GM21737 (cell line): ENCODE results near the gene HOXA11.

Source experiments
- ATAC-seq: cut with Tn5 transposase; IDR thresholded peaks from one replicate; pipeline ENCODE4 v1.9.1; 2021; ENCODE audit warnings: mild to moderate bottlenecking, moderate library complexity; ENCODE audit not compliant: unreplicated experiment

HOXA11 gene

GRCh38 chr7:27194002-27194352, 8.9 kb upstream of the HOXA11 start:
- no peak for ATAC-seq

GRCh38 chr7:27193335-27194001, 8.4 kb upstream of the HOXA11 start:
- ATAC-seq, result no peak

- ATAC-seq, result no peak
Observed at GRCh38 chr7:27192546-27193334, 7.7 kb upstream of the HOXA11 start.

- no peak for ATAC-seq
Observed at GRCh38 chr7:27191833-27192545, 7.0 kb upstream of the HOXA11 start.

GRCh38 chr7:27191161-27191731, 6.2 kb upstream of the HOXA11 start:
- ATAC-seq, result no peak

GRCh38 chr7:27189997-27190748, 5.1 kb upstream of the HOXA11 start:
- no peak for ATAC-seq

GRCh38 chr7:27189295-27189996, 4.4 kb upstream of the HOXA11 start:
- no peak for ATAC-seq

GRCh38 chr7:27188386-27189294, 3.6 kb upstream of the HOXA11 start:
- ATAC-seq, result no peak

GRCh38 chr7:27187475-27188385, 2.7 kb upstream of the HOXA11 start:
- no peak for ATAC-seq

- ATAC-seq, result no peak
Observed at GRCh38 chr7:27186668-27187474, 1.8 kb upstream of the HOXA11 start.

- ATAC-seq, result no peak
Observed at GRCh38 chr7:27185854-27186667, 1.0 kb upstream of the HOXA11 start.

- ATAC-seq, result no peak
Observed at GRCh38 chr7:27184337-27185012, 557 bp downstream of the HOXA11 start.

GRCh38 chr7:27183682-27184336, 1.2 kb downstream of the HOXA11 start:
- ATAC-seq, result no peak

GRCh38 chr7:27182861-27183681, 2.0 kb downstream of the HOXA11 start:
- ATAC-seq, result no peak
